GM04504 (cell line): ENCODE data around the gene CBFA2T2.
"Not testable (repeated sequence)": the region's sequence is repeated elsewhere in the genome, so short reads cannot be mapped to it uniquely, and the experiment has no call there.

ENCODE experiments used
- DNase-seq: peaks from one replicate; pipeline ENCODE4 v3.0.0-alpha.2; 2012; ENCODE audit warnings: low read depth

The CBFA2T2 gene

DNA sequence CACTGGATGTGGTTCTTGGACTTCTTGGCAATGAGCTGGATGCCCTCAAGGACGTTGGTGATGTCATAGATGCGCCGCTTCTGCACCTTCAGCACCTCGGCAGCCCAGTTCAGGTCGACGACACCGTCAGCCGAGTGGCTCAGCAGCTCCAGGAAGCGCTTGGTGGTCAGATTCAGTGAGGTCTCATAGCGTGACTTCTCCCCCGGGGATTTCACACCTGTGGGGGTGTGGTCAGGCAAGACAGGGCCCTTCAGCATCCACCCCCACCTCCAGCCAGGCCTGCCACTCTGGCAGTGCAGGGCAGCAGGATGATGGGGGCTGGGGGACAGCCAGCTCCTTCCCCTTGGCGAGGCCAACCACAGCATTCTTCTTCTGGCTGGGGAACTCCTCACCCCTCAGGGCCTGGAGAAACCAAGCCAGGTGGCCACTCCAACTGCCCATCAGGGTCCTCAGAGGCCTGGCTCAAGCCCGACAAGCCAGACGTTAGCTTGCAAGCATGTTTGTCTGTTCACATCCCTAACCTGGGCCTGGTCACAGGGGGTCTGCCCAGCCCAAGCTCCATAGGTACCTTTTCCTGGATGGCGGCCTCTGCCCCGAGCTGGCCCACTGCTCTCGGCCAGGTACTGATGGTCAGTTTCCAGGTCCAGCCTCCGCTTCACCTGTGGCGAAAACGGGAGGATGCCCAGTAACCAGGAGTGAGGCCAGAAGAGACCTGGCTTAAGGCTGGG lies 190.0 kb downstream of the CBFA2T2 start:
- DNase-seq = no peak

DNA sequence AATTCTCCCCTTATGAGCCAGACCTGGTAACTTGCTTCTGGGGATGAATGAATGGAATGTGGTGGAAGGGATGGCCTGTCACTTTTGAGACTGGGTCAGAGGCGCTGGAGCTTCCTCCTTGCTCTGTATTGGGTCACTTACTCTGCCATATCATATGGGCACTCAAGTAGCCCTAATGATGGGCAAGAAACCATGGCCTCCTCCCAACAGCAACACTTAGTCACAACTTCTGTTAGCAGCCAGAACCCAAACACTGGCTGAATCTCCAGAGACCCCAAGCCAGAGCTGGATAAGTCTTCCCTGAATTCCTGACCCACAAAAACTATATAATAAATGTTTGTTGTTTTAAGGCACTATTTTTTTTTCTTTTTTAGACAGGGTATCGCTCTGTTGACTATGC lies 190.8 kb downstream of the CBFA2T2 start:
- no peak for DNase-seq

DNA sequence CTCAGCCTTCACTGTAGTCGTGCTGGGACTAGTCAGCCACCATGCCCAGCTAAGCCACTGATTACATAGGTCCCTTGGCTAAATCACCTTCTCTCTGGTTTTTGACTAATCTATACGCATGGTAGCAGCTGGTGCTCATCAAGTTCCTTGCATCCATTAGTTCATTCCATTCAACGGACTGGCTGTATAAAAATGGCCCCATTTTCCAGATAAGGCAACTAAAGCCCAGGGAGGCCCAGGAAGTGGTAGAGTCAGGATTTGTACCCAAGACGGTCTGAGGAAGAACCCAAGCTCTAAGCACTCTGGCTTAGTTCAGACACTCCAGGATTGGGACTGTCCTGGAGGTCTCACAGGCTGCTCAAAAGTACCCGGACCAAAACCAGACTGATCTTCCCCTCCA lies 191.4 kb downstream of the CBFA2T2 start:
- DNase-seq = no peak

DNA sequence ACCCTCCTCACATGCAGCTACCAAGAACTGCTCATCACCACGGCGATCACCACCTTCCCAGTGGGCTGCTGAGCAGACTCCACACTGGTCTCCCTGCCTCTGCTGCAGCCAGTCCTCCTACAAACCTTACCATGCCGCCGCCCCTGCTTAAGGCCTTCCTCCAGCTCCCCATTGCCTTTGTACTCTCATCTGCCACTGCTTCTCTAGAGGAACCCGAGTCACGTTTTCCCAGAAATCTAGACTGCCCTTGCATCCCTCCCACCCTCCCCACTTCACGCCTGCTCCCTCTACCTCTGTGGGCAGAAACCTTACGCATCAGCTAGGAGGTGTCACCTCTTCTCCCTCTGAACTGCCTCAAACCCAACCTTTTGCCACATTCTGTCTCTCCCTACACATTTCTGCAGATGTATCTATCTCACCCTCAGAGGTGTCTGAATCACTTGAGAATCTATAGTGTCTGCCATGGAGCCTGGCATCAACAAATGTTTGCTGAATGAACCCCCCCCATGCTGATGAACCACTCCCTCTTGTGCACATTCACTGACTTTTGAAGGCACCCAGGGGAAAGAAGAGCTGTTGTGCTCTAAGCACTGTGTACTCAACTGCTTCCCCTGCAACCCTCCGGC lies 191.9 kb downstream of the CBFA2T2 start:
- no peak for DNase-seq

DNA sequence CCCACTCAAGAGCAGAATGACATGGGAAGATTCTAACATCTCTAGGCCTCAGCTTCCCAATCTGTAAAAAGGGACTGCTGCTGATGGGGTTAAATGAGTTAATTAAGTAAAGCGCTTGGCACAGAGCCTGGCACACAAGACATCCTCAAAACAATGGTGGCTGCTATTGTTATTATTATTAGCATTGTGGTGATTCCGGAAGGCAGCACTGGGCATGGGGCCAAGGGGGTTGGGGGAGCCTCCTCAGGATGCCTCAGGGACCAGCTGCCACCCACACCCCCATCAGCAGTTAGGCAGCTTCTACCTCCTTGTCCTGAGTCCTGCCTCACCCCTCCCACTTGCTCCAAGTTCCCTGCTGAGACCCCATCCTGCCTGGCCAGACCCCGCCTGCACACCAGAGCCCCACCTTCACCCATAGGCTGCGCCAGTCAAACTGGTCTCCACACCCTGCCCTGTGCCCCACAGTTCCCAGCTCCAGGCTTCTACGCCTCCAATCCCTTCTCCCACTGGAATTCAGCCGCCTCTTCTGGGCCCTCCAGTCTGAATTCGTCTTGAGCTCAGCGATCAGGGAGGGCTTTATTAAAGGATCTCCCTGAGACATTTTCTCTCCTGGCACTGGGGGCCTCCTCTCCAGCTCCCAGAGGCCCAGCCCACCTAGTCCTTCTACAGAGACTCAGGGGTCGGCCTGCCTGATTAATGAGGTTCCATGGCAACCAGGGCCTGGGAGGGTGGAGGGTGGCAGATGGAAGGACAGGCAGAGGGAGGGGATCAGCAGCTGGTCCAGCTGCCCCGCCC lies 194.8 kb downstream of the CBFA2T2 start:
- DNase-seq = no peak

DNA sequence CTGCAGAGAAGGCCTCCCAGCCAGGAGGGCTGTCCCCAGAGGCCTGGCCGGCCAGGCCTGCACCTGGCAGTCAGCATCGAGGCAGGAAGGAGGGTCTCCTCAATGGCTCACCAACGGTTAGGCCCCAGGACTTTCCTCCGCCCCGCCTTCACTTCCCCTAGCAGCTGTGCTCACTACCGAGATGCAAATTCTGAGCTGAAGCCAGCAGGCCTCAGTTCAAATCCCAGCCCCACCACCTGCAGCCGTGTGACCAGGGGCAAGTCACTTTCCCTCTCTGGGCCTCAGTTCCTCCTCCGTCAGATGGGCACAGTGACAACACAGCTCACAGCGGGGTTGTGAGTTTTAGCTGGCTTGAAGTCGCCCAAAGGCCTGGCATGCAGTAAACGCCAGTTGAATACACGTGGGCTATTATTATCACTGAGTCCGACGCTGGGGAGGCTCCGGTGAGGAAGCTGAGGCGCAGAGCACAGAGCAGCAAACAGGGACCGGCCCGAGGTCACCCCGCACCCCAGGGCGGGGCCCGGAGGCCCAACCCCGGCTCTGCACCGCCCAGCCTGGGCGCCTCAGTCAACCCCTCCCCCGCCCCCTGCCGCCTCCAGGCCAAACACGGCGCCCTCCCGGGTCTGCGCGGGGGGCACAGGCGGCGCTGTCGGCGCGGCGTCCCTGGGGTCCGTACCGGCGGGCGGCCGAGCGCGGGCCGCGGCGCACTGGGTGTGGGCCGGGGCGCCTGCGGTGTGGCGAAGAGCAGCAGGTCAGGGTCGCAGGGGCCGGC lies 195.6 kb downstream of the CBFA2T2 start:
- no peak for DNase-seq

DNA sequence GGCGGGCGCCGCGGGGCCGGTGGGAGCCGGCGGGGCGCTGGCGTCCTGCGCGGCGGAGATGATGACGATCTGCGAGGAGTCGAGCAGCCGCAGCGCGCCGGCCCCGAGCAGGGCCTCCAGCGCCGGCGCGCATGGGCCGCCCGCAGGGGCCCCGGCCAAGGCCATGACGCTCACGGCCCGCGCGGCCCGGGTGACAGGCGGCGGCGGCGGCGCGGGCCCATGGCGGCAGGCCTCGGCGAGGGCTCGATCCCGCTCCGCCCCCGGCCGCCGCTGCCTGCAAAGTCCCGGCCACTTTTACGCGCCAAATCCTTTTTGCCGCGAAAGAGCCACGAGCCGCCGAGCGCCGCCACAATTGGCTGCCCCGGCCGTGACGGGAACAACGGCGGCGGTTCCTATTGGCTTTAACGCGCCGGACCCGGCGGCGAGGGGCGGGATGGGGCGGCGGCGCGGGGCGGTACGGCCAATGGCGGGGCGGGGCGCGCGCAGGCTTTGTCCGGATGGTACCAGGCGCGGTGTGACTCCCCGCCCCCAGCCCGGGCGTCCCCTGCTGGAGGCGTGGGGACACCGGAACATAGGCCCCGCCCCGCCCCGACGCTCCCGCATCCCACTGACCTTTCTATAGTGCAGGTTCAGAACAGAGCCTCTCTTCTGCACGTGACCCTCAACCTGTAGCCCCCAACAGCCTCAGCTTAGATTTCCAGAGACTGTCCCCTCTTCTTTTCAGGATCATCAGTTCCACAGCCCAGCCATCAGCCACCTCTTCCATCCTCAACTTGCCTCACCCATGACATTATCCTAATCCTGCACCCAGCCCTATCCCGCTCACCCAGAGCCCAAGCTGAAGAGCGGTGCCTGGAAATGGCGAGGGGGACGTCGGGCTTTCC lies 196.4 kb downstream of the CBFA2T2 start, which contains the start of gene E2F1:
Gene E2F1 (minus strand): TSS at position 286 of the 884 bp plus-strand sequence. CDS start 121 bp downstream, at position 165.
- peak; percentile 81 for DNase-seq

DNA sequence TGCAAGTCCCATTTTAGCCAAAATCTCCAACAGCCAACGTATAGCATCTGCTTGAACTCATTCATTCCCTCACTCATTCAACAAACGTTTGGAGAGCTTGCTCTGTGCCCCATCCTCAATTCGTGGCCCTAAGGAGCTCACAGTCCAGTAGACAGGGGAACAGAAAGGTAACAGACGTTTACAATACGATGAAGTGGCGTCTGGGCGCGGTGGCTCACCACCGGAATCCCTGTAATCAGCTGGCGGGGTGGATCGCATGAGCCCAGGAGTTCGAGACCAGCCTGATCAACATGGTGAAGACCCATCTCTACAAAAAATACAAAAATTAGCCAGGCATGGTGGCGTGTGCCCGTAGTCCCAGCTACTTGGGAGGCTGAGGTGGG lies 197.1 kb downstream of the CBFA2T2 start:
- no peak for DNase-seq

DNA sequence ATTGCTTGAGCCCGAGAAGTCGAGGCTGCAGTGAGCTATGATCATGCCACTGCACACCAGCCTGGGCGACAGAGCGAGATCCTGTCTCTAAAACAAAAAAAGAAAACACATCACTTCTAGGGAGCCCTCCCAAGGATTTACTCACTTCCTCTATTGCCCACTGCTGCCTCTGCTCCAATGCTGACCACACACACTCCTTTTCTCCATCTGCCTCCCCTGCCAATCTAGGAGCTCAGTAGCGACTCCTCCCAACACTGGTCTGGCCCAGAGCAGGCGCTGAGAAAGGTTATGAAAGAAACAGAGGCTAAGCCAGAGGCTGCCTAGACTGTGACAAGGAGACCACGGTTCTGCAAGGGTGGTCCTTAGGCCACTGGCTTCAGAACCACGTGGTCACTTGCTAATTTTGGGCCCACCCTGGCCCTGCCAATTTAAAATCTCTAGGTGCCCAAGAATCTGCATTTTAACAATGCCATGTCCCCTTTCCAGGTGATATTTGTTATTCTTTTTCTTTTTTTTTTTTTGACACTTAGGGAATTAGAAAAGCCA lies 197.5 kb downstream of the CBFA2T2 start:
- no peak for DNase-seq

DNA sequence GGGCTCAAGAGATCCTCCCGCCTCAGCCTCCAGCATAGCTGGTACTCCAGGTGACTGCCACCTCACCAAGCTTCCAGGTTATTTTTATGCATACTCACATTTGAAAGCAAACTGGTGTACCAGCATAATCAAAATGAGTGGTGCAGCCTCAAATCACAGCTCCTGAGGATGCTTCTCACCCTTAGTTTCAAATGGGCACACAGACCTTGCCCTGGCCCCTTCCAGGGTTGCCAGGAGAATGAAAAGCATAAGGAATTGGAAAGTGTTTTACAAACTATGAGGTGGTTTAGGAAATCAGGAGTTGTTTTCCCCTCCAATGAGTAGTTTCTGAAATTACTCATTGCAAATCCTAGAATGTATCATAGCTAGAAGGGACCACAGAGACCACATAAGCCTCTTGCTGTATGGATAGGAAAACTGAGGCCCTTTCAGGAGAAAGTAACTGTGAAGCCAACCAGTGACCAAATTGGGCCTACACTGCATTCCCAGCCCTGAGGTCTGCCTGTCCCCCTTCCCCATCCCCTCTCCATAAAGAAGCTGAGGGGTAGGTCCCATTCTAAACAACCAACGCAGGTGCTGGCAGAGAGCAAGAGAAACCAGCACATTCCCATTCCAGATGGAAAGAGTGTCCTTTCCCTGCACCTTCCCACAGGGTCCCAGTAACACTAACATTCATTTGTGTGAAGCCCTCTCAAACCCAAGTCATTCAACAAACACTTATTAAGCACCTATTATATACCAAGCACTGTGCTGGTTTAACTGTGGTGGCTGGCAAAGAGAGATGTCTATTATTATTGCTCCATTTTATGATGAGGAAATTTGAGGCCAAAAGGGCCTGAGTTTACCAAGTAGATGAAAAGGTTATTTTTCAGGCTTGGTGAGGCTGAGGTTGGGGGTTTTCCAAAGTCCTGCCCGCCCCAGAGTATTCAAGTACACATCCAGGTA lies 198.4 kb downstream of the CBFA2T2 start:
- DNase-seq = no peak

DNA sequence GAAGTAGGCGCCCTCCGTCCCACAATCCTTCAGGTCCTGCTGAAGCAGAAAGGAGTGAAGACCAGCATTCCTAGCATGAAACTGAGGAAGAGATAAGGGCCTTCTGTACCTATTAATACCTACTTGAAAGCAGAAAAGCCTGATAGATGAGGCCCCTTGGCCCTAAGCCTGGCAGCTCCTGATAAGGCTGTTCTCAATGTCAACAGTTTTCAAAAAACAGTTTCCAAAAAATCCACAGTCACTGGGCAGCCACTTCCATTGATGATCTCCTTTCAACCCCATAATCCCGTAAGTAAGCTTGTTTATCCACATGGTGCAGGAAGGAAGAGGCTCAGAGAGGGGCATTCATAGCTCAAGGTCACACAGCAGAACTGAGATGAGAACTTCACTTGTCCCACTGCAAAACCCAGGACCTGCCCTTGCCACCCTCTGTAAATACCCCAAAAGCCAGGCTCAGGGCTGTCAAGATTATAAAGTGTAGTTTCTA lies 199.1 kb downstream of the CBFA2T2 start:
- no peak for DNase-seq

DNA sequence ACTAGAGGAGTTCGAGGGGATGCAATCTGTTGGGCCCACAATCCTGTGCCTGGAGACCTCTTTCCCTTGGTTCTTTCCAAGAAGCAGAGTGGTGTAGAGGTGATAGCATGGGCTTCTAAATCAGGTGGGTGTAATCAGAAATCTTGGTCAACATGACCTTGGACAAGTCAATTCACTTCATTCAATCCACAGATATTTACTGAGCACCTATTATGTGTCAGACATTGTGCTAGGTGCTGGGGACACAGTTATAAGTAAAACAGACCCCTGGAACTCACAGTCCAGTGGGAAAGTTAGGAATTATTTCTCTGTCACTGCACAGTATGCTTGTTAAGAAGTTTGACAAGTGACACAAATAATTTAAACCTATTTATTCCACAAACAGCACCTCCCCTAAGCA lies 199.6 kb downstream of the CBFA2T2 start:
- no peak for DNase-seq

DNA sequence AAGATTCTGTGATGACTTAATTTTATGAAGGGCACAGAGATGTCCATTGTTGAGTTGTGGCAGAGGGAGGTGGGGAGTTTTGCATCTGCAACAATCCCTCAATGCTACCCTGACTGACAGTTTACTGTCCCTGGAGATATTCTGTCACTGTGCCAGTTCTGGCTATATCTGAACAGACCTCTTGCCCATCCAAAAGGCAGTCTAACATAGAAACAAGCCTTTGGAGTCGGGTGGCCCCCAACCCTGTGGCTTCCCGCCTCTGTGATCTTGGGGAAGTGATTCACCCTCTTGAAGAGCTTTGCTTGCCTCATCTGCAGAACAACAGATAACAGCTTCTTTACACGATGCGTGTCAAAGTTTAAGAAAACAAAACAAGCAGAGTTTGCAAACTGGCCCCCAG lies 200.1 kb downstream of the CBFA2T2 start:
- DNase-seq = no peak

DNA sequence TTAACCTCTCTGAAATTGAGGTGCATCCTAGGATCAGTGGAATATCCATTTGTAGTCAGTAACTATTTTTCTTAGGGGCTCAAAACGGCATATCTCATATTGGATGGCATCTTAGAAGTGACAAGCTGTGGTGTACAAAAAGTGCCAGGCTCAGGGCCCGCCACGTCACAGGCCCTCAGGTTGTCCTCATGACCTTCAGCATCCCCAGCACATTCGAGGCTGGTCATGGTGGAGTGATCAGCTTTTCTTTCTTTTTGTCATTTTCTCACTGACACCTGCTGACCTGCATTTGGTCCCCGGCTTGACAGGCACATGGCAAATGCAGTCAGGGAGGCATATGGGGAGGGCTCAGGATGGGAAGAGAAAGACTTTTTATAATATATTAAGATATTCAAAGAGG lies 203.4 kb downstream of the CBFA2T2 start:
- no peak for DNase-seq

DNA sequence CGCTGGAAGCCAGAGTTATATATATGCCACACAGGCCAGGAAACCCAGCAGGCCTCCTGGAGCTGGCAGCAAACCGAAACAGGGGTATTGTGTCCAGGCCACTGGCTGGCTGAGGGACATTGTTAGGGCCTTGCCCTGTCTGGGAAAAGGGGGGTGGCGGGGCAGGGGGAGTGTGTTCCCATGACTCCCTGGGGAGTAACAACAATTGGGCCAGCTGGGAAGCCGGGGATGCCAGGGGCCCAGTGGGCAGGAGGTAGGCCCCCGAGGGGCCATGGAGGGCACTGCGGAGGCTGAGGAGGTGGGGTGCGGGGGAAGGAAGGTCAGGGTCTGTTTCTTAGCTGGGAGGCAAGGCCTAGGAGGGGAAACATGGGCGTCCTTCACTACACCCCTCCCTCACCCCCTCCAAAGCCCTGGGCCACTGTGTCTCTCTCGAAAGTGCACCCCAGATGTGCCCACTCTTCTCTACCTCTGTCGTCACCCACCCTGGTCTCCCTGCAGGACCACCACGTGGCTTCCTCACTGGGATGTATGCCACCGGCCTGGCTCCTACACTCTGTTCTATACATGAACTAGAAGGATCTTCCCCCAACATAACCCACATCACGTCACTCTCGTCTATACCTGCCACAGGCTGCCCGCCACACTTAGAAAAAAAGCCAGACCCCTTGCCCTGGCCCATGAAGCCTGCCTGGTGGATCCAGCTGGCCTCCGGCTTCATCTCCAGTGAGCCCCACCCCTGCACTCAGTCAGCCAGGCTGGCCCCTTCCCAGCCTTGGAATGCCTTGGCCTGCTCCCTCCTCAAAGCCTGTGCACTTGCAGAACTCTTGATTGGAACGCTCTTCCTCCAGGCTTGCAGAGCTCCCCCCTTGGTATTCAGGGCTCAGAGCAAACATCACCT lies 204.1 kb downstream of the CBFA2T2 start:
- DNase-seq = no peak

DNA sequence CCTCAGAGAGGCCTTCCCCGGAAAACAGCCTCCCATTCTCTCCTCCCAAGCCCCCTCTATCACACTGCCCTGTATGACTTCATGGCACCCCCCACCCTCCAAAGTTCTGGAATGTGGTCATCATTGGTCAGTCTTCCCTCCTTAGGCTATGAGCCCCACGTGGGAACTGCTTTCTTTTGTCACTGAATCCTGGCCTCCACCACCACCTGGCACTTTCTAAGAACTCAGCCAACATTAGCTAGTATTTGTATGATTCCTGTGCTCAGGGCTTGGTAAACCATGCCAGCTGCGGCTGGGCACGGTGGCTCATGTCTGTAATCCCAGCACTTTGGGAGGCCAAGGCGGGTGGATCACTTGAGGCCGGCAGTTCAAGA lies 204.7 kb downstream of the CBFA2T2 start:
- no peak for DNase-seq

DNA sequence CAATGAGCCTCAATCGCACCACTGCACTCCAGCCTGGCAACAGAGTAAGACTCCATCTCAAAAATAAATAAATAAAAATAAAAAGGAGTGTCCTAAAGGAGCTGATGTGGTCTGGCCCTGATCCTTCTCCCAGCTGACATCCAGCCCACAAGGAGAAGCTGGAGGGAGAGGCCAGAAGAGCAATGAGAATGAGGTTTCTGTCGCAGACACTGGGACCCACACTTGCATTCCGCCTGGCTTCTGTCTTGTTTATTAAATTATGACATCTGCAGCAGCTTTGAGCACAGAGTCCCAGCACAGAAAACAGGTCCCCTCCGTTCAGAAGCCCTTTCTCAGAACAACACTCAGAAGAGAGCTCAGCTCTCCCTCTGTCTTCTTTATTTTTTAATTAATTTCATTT lies 206.6 kb downstream of the CBFA2T2 start:
- DNase-seq = no peak

DNA sequence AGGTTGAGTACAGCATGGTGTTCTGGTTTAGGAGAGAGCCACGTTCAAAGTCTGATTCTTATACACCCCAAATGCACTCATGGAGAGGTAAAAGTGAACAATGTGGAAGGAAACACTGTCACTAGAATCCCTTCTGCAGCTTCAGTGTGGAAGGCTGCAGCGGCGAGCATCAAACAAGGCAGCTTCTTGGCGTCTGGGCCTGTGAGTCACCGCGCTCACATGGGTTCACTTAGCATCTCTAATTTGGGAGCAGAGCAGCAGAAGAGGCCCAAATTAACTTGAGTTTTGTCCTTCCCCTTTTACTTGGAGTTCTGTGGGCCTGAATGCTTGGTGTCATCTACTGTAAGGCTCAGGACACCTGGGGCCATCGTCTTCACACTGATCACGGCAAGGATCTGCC lies 207.2 kb downstream of the CBFA2T2 start:
- DNase-seq = peak; percentile 56

DNA sequence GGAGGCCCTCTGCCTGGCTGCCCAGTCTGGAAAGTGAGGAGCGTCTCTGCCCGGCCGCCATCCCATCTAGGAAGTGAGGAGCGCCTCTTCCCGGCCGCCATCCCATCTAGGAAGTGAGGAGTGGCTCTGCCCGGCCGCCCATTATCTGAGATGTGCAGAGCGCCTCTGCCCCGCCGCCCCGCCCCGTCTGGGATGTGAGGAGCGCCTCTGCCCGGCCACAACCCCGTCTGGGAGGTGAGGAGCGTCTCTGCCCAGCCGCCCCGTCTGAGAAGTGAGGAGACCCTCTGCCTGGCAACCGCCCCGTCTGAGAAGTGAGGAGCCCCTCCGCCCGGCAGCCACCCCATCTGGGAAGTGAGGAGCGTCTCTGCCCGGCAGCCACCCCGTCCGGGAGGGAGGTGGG lies 209.1 kb downstream of the CBFA2T2 start:
- DNase-seq = not testable (repeated sequence)
